Upper lobe of right lung (tissue), 1 donor: ENCODE measurements around the gene ELF4. TPM values are rescaled to one million over a fixed set of nuclear protein-coding genes. Genes with fewer than 3 reads are reported as not detected.

Experiments
- ATAC-seq: fragments of 200-7000 bp; cut with Tn5 transposase; one replicate; pipeline ENCODE4 v1.9.1; 2020; ENCODE audit warnings: mild to moderate bottlenecking, moderate library complexity
- DNase-seq: peaks from one replicate; pipeline ENCODE4 v3.0.0-alpha.2; 2020
- H3K27ac ChIP-seq: fragments of 200-600 bp; one replicate; pipeline ENCODE4 v1.8.0; 2022
- H3K27me3 ChIP-seq: fragments of 200-600 bp; one replicate; pipeline ENCODE4 v1.8.0; 2022; ENCODE audit warnings: mild to moderate bottlenecking
- H3K36me3 ChIP-seq: fragments of 200-600 bp; one replicate; pipeline ENCODE4 v1.8.0; 2022
- H3K4me1 ChIP-seq: fragments of 200-600 bp; one replicate; pipeline ENCODE4 v1.8.0; 2022
- H3K4me3 ChIP-seq: fragments of 200-600 bp; one replicate; pipeline ENCODE4 v1.8.0; 2022; ENCODE audit warnings: mild to moderate bottlenecking
- H3K9me3 ChIP-seq: fragments of 200-600 bp; one replicate; pipeline ENCODE4 v1.8.0; 2022
- CTCF ChIP-seq: fragments of 200-600 bp; IDR thresholded peaks from one replicate; pipeline ENCODE4 v1.8.0; 2022; ENCODE audit warnings: antibody characterized with exemption
- intact Hi-C: fragments of 100-400 bp; cut with DNase I; formaldehyde crosslinking; loops from one replicate; pipeline ENCODE4 v1.11.0; 2022
- total RNA-seq: library from RNA; stranded (reverse); fragmentation: NEBNext Ultra II Directional; extraction: Animal tissue kit (Norgen Biotek cat#: 25700); gene quantifications from one replicate; pipeline ENCODE4 v1.2.1, GENCODE V29; 2021
- donor health status: DM: no; HTN: yes; CAD: no; lungs with severe emphysema.

Gene ELF4
- total RNA-seq, 1 donor from 2014 or later, result 23.8 TPM

GRCh38 chrX:130145123-130145522 lies 34.8 kb upstream of the ELF4 start:
- H3K9me3 ChIP-seq, result no peaks in the 10 kb centered on the region
- no peaks in the 10 kb centered on the region for H3K27me3 ChIP-seq
- DNase-seq (no peak), ATAC-seq (no peak)
- H3K4me1 ChIP-seq, result no peaks in the 10 kb centered on the region
- TF ChIP-seq CTCF, result no peak
- H3K36me3 ChIP-seq, result peaks cover 43% of the 10 kb centered on the region
- no peak overlapping the region for H3K4me3 ChIP-seq
- no peak overlapping the region for H3K27ac ChIP-seq
- intact Hi-C loops, result no loop called here

DNA sequence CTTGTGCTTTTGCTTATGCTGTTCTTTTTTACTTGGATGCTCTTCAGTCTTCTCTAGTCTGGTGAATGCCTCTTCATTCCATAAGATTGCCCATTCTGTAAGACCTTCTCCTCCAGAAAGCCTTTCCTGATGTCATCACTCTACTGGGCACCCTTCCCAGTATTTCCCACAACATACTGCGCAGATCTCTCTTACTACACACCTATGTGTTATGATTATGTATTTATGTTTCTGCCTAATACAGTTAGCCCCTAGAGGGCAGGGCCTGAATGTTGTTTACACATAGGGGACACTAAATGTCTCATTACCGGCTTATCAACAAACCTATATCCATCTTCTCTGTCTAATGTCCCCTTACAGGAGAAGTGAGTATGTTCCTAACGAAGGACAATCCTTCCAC lies 34.2 kb upstream of the ELF4 start:
- DNase-seq, result no peak
- Histone ChIP-seq H3K36me3 (peaks cover 43% of the 10 kb centered on the region), H3K9me3 (no peaks in the 10 kb centered on the region), H3K27me3 (no peaks in the 10 kb centered on the region), H3K4me1 (no peaks in the 10 kb centered on the region), H3K27ac (no peak overlapping the region), H3K4me3 (no peak overlapping the region)
- intact Hi-C loops, result no loop called here
- TF ChIP-seq CTCF, result no peak
- no peak for ATAC-seq

- ATAC-seq (no peak), DNase-seq (no peak)
- no peaks in the 10 kb centered on the region for H3K4me1 ChIP-seq
- H3K27me3 ChIP-seq, result no peaks in the 10 kb centered on the region
- intact Hi-C loops, result no loop called here
- H3K27ac ChIP-seq, result no peak overlapping the region
- TF ChIP-seq CTCF, result no peak
- H3K9me3 ChIP-seq, result no peaks in the 10 kb centered on the region
- H3K36me3 ChIP-seq, result peaks cover 42% of the 10 kb centered on the region
- no peak overlapping the region for H3K4me3 ChIP-seq
Measured at GRCh38 chrX:130139474-130140201, 29.3 kb upstream of the ELF4 start.

GRCh38 chrX:130136961-130137360 lies 26.7 kb upstream of the ELF4 start:
- Histone ChIP-seq H3K36me3 (peaks cover 34% of the 10 kb centered on the region), H3K9me3 (no peaks in the 10 kb centered on the region), H3K4me1 (no peaks in the 10 kb centered on the region), H3K4me3 (no peak overlapping the region), H3K27me3 (no peaks in the 10 kb centered on the region), H3K27ac (no peak overlapping the region)
- intact Hi-C loops, result no loop called here
- no peak for ATAC-seq
- no peak for TF ChIP-seq CTCF
- no peak for DNase-seq

- H3K36me3 ChIP-seq, result peaks cover 33% of the 10 kb centered on the region
- no peak overlapping the region for H3K27ac ChIP-seq
- no peaks in the 10 kb centered on the region for H3K4me1 ChIP-seq
- no peak for TF ChIP-seq CTCF
- ATAC-seq (peak; percentile 39), DNase-seq (no peak)
- no peak overlapping the region for H3K4me3 ChIP-seq
- H3K27me3 ChIP-seq, result no peaks in the 10 kb centered on the region
- no peaks in the 10 kb centered on the region for H3K9me3 ChIP-seq
- intact Hi-C loops, result no loop called here
Measured at GRCh38 chrX:130136496-130136895, 26.2 kb upstream of the ELF4 start.

DNA sequence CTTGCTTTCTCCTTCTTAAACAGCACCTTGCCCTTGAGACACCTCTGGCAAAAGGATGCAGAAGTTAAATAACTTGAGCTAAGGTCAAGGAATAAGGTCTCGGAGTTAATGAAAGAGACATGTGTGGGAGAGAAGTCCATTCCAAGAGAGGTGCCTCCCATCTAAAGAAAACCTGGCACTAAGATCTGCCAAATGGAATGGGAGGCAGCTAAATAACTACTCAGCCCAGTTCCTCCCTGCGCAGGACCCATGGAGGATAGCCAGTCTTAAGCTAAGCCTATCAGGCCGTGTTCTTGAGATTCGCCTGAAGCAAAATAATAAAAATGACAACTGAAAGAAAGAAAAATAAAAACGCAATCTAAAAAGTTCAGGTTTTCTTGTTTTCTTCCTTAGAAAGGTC lies 20.7 kb upstream of the ELF4 start:
- no peak overlapping the region for H3K27ac ChIP-seq
- H3K4me3 ChIP-seq, result no peak overlapping the region
- H3K27me3 ChIP-seq, result no peaks in the 10 kb centered on the region
- no peaks in the 10 kb centered on the region for H3K9me3 ChIP-seq
- H3K4me1 ChIP-seq, result no peaks in the 10 kb centered on the region
- H3K36me3 ChIP-seq, result peaks cover 31% of the 10 kb centered on the region
- DNase-seq, result no peak
- no peak for ATAC-seq
- TF ChIP-seq CTCF, result no peak
- intact Hi-C loops, result no loop called here
